Fibroblast of skin of right biceps (primary cell): ENCODE data around the gene HBG1.

Experiments used
- DNase-seq: peaks from one replicate; pipeline ENCODE4 v3.0.0-alpha.2; 2013

The HBG1 gene

GRCh38 chr11:5245155-5245554 lies 4.5 kb downstream of the HBG1 start:
- DNase-seq: no peak

GRCh38 chr11:5243816-5244180 lies 5.9 kb downstream of the HBG1 start:
- DNase-seq: no peak

DNA sequence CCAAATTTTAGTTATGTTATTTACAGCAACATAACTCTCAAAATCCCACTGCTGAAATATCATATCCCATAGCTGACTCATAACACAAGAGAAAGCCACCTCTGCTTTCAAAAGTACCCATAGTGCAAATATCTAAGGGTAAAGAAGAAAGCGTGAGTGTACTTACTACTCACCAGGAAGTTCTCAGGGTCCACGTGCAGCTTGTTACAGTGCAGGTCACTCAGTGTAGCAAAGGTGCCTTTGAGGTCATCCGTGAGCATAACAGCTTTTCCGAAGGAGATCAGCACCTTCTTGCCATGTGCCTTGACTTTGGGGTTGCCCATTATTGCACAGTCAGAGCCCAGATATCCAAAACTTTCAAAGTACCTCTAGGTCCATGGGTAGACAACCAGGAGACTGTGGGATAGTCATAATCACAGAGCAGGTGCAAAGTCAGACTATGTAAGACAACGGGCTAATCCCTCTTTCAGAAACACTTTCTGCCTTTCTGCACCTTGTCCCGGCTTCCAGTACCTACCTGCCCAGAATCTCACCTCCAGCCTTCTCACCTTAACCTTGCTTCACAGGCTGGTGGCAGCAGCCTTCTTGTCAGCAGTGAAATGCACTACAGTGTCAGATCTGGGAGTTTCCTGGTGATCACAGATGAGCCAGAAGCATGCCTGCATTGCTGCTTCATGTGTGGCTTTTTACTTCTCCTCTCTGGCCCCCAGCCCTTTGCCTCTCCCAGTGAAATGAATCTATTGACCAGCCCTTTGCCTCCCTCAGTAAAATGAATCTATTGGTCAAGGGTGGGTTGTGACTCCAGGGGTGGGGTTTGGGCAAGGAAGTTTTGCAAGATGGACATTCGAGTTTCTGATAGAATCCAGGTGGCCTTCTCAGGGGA lies 6.5 kb downstream of the HBG1 start:
- DNase-seq: peak; percentile 3

DNA sequence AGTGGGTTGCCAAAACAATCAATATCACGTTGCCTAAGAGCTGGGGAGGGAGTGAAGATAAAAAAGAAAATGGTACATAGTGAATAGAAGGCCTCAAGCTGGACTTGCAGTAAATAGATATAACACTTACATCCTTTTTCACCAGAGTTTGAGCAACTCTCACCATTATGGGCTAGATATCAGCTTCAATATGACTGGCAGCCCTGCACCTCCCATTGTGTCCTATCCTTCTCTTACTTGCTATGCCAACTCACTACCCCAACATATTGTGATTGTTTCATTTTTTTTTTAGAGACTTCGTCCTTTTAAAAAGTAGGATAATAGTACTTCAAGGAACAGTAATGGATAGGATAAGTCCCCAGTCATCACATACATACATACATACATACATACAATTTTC lies 7.4 kb downstream of the HBG1 start:
- no peak for DNase-seq

- no peak for DNase-seq
Measured at GRCh38 chr11:5241458-5241857, 8.2 kb downstream of the HBG1 start.

DNA sequence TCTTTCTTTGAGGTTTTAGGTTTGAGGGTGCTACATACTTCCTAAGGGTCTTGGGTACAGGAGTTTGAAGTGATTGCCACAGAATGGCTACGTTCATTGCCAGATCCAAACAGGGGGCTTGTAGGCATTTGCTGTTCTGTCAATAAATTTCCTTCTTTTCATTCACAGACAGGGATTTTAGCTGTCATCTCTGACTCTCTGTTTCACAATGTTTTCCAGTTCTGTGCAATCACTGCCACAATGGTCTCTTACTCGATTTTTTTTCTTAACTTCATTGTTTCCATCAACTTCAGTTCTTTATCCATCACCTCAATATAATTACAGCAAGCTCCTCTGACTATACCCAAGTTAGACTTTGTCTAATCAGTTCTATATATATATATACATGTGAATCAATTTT lies 9.2 kb downstream of the HBG1 start:
- DNase-seq: no peak

DNA sequence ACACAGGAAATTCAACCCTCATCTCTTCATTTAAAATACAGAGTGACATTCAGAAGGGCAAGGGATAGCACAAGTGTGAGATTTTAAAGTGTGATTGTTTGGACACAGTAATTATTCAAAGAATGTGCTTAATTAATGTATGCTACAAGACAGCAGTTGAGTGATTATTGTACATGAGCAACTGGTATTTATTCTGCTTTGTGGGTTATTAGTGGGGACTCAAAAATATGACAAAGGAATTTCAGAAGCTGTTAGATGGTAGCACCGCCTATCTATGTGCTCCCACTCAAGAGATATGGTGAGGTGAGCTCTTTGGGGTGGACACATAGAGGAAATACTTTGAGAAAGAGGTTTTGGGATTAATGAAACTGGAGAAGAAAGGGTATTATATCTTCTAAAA lies 9.6 kb downstream of the HBG1 start:
- DNase-seq: no peak

DNA sequence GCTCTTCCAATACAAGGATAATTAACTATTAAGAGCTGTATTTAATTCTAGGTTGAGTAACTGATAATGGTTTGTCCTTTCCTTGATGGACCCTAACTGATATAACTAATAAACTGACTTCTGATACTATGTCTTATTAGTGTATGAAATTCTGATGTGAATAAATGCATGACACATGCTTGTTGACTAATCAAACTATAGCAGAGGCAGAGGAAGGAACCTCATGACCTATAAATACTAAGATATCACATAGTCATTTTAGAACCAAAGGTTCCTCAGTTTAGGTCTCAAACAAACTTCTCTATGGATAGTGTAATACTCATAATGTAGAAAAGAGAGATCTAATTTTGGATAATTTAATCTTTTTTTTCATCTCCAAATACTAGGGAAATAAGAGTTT lies 10.6 kb downstream of the HBG1 start:
- DNase-seq: no peak

GRCh38 chr11:5238486-5238885 lies 11.2 kb downstream of the HBG1 start:
- DNase-seq: no peak

GRCh38 chr11:5237420-5237819 lies 12.2 kb downstream of the HBG1 start:
- no peak for DNase-seq

GRCh38 chr11:5235364-5236095 lies 14.1 kb downstream of the HBG1 start:
- DNase-seq: no peak

DNA sequence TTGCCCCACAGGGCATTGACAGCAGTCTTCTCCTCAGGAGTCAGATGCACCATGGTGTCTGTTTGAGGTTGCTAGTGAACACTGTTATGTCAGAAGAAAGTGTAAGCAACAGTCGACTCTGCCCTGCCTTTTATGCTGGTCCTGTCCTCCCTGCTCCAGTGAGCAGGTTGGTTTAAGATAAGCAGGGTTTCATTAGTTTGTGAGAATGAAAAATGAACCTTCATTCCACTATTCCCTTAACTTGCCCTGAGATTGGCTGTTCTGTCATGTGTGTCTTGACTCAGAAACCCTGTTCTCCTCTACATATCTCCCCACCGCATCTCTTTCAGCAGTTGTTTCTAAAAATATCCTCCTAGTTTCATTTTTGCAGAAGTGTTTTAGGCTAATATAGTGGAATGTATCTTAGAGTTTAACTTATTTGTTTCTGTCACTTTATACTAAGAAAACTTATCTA lies 15.2 kb downstream of the HBG1 start, which contains the start of gene HBD:
Gene HBD, minus strand, starts transcription at position 103 of the 454 bp plus-strand sequence. Its CDS starts 50 bp downstream, at position 53.
- peak; percentile 10 for DNase-seq

GRCh38 chr11:5233307-5233706 lies 16.4 kb downstream of the HBG1 start:
- DNase-seq: no peak

GRCh38 chr11:5232821-5233220 lies 16.8 kb downstream of the HBG1 start:
- DNase-seq: no peak

GRCh38 chr11:5232176-5232575 lies 17.5 kb downstream of the HBG1 start:
- DNase-seq: no peak

DNA sequence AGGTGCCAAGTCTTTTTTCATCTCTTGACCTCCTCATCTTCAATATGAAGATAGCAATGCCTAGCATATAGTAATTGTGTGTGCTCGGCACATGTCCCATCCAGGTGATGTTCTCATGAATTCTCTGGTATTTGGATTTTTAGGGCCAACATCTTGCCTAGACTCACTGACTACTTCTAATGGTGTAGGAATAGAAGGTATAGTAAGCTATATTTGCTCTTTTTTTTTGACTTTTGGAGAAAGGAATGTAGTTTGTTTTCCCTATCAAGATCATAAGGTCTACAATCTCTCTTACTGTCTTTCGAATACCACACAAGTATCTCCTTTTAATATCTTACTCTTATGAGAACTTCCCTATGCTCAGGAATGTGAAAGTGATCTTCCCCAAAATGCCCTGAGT lies 18.5 kb downstream of the HBG1 start:
- DNase-seq: no peak

DNA sequence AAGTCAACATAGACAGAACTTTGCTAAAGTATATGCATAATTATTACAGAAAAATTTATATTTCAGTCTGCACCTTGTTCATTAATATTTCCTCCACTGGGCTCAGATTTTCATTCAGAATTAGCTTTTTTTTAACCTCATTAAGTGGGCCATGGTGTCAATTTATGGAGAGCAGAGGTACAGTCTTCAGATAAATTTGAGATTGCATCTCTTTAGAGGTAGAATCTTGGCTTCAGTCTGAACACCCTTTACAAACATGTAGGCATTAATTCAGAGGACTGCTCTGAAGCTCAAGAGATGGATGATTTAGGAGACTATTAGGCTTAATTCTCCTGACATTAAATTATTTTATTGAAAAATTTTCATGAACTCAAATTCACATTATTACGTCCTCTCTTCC lies 19.4 kb downstream of the HBG1 start:
- DNase-seq: no peak

DNA sequence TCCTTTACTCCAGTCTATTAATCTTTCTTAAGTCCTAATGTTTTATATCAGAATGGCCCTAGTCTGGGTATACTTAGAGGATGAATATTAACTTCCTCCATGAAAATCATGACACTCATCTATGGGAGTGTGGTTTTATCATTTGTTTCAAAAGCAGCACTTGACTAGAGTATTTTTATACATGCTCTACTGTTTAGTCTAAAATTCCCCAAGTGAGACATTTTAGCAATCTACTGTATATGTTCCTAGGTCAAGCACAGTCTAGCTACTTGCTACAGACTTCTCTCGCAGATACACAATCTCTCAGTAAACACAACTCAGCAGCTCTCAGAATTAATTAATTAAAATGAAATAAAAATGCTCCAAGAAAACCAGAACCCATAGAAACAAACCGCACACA lies 19.9 kb downstream of the HBG1 start:
- DNase-seq: no peak

GRCh38 chr11:5229356-5229755 lies 20.3 kb downstream of the HBG1 start:
- no peak for DNase-seq

- DNase-seq: no peak
Measured at GRCh38 chr11:5228124-5228523, 21.5 kb downstream of the HBG1 start.

DNA sequence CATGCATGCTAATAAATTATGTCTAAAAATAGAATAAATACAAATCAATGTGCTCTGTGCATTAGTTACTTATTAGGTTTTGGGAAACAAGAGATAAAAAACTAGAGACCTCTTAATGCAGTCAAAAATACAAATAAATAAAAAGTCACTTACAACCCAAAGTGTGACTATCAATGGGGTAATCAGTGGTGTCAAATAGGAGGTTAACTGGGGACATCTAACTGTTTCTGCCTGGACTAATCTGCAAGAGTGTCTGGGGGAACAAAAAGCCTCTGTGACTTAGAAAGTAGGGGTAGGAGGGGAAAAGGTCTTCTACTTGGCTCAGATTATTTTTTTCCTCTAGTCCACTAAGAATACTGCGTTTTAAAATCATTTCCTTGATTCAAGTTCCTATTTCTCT lies 22.0 kb downstream of the HBG1 start:
- no peak for DNase-seq

DNA sequence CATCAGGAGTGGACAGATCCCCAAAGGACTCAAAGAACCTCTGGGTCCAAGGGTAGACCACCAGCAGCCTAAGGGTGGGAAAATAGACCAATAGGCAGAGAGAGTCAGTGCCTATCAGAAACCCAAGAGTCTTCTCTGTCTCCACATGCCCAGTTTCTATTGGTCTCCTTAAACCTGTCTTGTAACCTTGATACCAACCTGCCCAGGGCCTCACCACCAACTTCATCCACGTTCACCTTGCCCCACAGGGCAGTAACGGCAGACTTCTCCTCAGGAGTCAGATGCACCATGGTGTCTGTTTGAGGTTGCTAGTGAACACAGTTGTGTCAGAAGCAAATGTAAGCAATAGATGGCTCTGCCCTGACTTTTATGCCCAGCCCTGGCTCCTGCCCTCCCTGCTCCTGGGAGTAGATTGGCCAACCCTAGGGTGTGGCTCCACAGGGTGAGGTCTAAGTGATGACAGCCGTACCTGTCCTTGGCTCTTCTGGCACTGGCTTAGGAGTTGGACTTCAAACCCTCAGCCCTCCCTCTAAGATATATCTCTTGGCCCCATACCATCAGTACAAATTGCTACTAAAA lies 22.8 kb downstream of the HBG1 start, which contains the start of gene HBB:
Gene HBB, minus strand, starts transcription at position 340 of the 579 bp plus-strand sequence. Its CDS starts 50 bp downstream, at position 290.
- no peak for DNase-seq

- DNase-seq: no peak
Measured at GRCh38 chr11:5225480-5225871, 24.2 kb downstream of the HBG1 start.
